ENCODE measurements around the gene MYO18A. TPM values are rescaled to one million over a fixed set of nuclear protein-coding genes. Genes with fewer than 3 reads are reported as not detected.

Gene MYO18A
- total and polyA plus RNA-seq, 10 of the 15 experiments (the other 5 are each of a cell fraction or from before 2014, with no cell fraction given): 2.9 to 66.0 (median 24.5) TPM

- Histone ChIP-seq H3K79me2 (ENCODE audit: control insufficient read depth, insufficient read depth, low read length) (no peaks in the 10 kb centered on the region), H3K4me3 (no peak overlapping the region), H3K9ac (ENCODE audit: control insufficient read depth, insufficient read depth, low read length) (no peak overlapping the region), H3K27ac (ENCODE audit: control insufficient read depth, insufficient read depth) (no peak overlapping the region), H3K9me3 (replicated peaks; ENCODE audit: control insufficient read depth, insufficient read depth, low read length) (no peaks in the 10 kb centered on the region), H3K4me2 (ENCODE audit: control insufficient read depth, insufficient read depth) (no peak overlapping the region), H3K4me1 (ENCODE audit: control insufficient read depth, insufficient read depth, low read length) (no peaks in the 10 kb centered on the region), H2AFZ (ENCODE audit: control insufficient read depth, low read depth, low read length) (no peak overlapping the region), H3K36me3 (ENCODE audit: control insufficient read depth in 2 of 2, insufficient read depth in 2 of 2, low read length in 1 of 2) (peaks cover 5 to 30% of the 10 kb centered on the region in 2 experiments; a peak in 3 of 4 replicates), H3K27me3 (replicated peaks in 1 of 2; ENCODE audit: control insufficient read depth in 2 of 2, insufficient read depth in 2 of 2, low read length in 1 of 2) (no peaks in the 10 kb centered on the region), H4K20me1 (ENCODE audit: control insufficient read depth, insufficient read depth) (no peaks in the 10 kb centered on the region)
- DNase-seq (ENCODE audit: low read depth, low spot score) (no peak), FAIRE-seq (no peak), ATAC-seq (no peak)
- ChIA-PET RAD21 (ENCODE audit: unreplicated experiment) (interaction anchor here (1.3 kb wide), 1 partner anchor 129 kb away, joined by 3 read pairs; no protein-coding TSS in a partner anchor), SMC1A (ENCODE audit: uncharacterized antibody, unreplicated experiment) (no interaction called here), POLR2A (interaction anchor here (0.6 kb wide), 1 partner anchor 319 kb away, joined by 3 read pairs; no protein-coding TSS in a partner anchor), CTCF (interaction anchor here (1.3 kb wide), 1 partner anchor 129 kb away, joined by 4 read pairs; no protein-coding TSS in a partner anchor)
- no TSS peak for BruUV-seq (replicated peaks)
- TF ChIP-seq RELB (IDR thresholded peaks at IDR 0.05; ENCODE audit: low read depth): no peak
- TF ChIP-seq, protein P1, sequence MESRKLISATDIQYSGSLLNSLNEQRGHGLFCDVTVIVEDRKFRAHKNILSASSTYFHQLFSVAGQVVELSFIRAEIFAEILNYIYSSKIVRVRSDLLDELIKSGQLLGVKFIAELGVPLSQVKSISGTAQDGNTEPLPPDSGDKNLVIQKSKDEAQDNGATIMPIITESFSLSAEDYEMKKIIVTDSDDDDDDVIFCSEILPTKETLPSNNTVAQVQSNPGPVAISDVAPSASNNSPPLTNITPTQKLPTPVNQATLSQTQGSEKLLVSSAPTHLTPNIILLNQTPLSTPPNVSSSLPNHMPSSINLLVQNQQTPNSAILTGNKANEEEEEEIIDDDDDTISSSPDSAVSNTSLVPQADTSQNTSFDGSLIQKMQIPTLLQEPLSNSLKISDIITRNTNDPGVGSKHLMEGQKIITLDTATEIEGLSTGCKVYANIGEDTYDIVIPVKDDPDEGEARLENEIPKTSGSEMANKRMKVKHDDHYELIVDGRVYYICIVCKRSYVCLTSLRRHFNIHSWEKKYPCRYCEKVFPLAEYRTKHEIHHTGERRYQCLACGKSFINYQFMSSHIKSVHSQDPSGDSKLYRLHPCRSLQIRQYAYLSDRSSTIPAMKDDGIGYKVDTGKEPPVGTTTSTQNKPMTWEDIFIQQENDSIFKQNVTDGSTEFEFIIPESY (IDR thresholded peaks at IDR 0.05): no peak
- no peak for TF ChIP-seq BACH1 (IDR thresholded peaks at IDR 0.05; ENCODE audit: borderline replicate concordance)
- TF ChIP-seq KAT2A (conservative IDR thresholded peaks at IDR 0.05; ENCODE audit: control insufficient read depth, low read depth, low read length): no peak
- no peak for TF ChIP-seq PAX8 (IDR thresholded peaks at IDR 0.05)
- TF ChIP-seq SRF (IDR thresholded peaks at IDR 0.05; ENCODE audit: low read depth in 2 of 2, low read length in 2 of 2): no peak
- TF ChIP-seq TARDBP (IDR thresholded peaks at IDR 0.05; ENCODE audit: borderline replicate concordance): no peak
- no peak for TF ChIP-seq GATAD2B (conservative IDR thresholded peaks at IDR 0.05; ENCODE audit: low read depth)
- no peak for TF ChIP-seq HDAC6 (IDR thresholded peaks at IDR 0.05; ENCODE audit: unreplicated experiment)
- no peak for TF ChIP-seq PRDM15 (CRISPR knock-in tag; IDR thresholded peaks at IDR 0.05)
- no peak for TF ChIP-seq DPF2 (IDR thresholded peaks at IDR 0.05)
- TF ChIP-seq RAD51 (IDR thresholded peaks at IDR 0.05): no peak
- TF ChIP-seq RELA (IDR thresholded peaks at IDR 0.05; ENCODE audit: borderline replicate concordance, partially characterized antibody): no peak
- intact Hi-C loops (cut with micrococcal nuclease; ENCODE audit: unreplicated experiment): no loop called here
- in situ Hi-C loops (cut with MboI): no loop called here
- 91% methylated on average over 11 of the region's 11 CpGs for WGBS (ENCODE audit: insufficient coverage, insufficient replicate concordance, low lambda C conversion rate, missing lambda C conversion rate)
These were observed 86.0 kb downstream of the MYO18A start for GRCh38 chr17:29094101-29094708.

Data from GM12878 (cell line).